Measurements from ENCODE around the gene ATP8B3. TPM values are rescaled to one million over a fixed set of nuclear protein-coding genes. Genes with fewer than 3 reads are reported as not detected.

The ATP8B3 gene
- total RNA-seq, 1 experiment from 2014 or later, result 9.6 TPM

DNA sequence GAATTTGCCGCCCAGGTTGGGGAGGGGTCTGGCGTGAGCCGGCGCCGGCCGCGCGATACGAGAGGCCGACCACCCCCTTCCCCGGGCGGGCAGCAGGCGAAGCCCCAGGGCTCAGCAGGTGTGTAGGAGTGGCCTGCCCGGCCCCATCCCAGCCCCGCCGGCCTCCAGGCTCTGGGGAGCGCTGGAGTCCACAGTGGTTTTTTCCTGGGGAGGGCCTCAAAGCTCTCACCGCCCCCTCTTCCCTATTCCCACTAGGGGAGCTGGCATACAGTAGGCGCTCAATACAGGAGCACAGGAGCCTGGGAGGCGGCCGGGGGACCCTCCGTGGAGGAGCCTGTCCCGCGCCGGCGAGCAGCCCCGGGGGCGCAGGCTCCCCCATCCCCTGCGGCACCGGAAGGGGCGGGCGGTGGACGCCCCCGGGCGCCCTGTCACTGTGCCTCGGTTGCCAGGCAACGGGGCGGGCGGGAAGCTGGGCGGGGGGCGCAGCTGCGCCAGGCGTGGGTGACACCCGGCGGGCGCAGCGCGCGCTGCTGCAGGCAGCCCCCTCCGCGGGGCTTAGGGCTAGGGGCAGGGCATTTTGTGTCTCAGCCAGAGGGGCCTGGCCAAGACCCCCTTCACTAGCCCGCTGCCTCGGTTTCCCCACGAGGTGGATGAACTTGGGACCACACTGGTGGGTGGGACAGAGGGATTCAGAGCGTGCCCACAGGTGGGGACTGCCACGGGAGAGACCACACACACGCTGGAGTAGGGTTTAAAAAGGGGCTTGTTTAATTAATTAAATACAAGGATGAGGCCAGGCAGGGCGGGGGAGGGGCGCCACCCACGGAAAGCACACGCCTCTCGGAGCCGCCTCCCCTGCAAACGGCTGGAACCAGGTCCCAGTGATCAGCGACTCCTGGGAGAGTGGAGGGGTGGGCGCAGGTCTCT lies 39.8 kb upstream of the ATP8B3 start:
- no peak overlapping the region for H4K5ac ChIP-seq (ENCODE audit: insufficient read length, low read depth, low read length)
- H3K18ac ChIP-seq (ENCODE audit: insufficient read length, low read depth, low read length), result no peak overlapping the region
- no peak overlapping the region for H3K4me2 ChIP-seq (ENCODE audit: insufficient read depth, insufficient read length, low read length)
- Mint-ChIP-seq H3K4me3 (no peak overlapping the region), H3K27ac (no peak overlapping the region), H3K36me3 (ENCODE audit: insufficient read depth in 1 of 3, low read depth in 3 of 3) (peaks cover 0 to 10% (median 0%) of the 10 kb centered on the region in 3 experiments; a peak in 2 of 7 replicates), H3K27me3 (ENCODE audit: low read depth) (no peaks in the 10 kb centered on the region), H3K9me3 (no peaks in the 10 kb centered on the region), H3K4me1 (peaks cover 21 to 46% of the 10 kb centered on the region in 2 experiments)
- peaks cover 8% of the 10 kb centered on the region for H3K79me1 ChIP-seq (ENCODE audit: insufficient read depth, low read depth, low read length, poor library complexity, severe bottlenecking)
- WGBS (ENCODE audit: extremely low coverage, insufficient read length, low lambda C conversion rate), result no CpG with 5 or more reads among the region's 66 CpGs
- no peak overlapping the region for H2BK15ac ChIP-seq (ENCODE audit: low read depth, low read length)
- H3K79me2 ChIP-seq (ENCODE audit: insufficient read depth, low read length), result peaks cover 10% of the 10 kb centered on the region; the same call in 1 of the 2 replicates
- H3T11ph ChIP-seq (ENCODE audit: low read length), result no peak overlapping the region
- no peak overlapping the region for H3K9ac ChIP-seq (ENCODE audit: extremely low read depth, insufficient read length, low read length)
- H3K23ac ChIP-seq (ENCODE audit: insufficient read length, low read depth, low read length), result no peak overlapping the region
- no peaks in the 10 kb centered on the region for H3K27me3 ChIP-seq (ENCODE audit: insufficient read depth, low read length)
- DNase-seq, result no peak
- no peak overlapping the region for H3K14ac ChIP-seq (ENCODE audit: insufficient read depth, low read length)
- no peak overlapping the region for H4K8ac ChIP-seq (replicated peaks; ENCODE audit: insufficient read length, low read depth, low read length)
- H3K23me2 ChIP-seq (ENCODE audit: insufficient read length, low read depth, low read length, poor library complexity, severe bottlenecking), result peaks cover 7% of the 10 kb centered on the region
- TF ChIP-seq CTCF (conservative IDR thresholded peaks at IDR 0.05), result no peak
- no peak overlapping the region for H3K56ac ChIP-seq (ENCODE audit: insufficient read length, low read depth, low read length)
- H2BK12ac ChIP-seq (ENCODE audit: insufficient read length, low read depth, low read length), result no peak overlapping the region
- H3K4ac ChIP-seq (ENCODE audit: low read depth, low read length), result no peak overlapping the region
- no peak overlapping the region for H2BK120ac ChIP-seq (ENCODE audit: low read depth, low read length, poor library complexity, severe bottlenecking)
- H4K20me1 ChIP-seq (ENCODE audit: control insufficient read depth, insufficient read depth, insufficient read length), result peaks cover 5% of the 10 kb centered on the region
- no peak overlapping the region for H3K27ac ChIP-seq (ENCODE audit: insufficient read length, low read depth, low read length)
- H2BK20ac ChIP-seq (ENCODE audit: low read depth, low read length, poor library complexity, severe bottlenecking), result no peak overlapping the region
- H2AFZ ChIP-seq (ENCODE audit: low read length), result no peak overlapping the region
- no peak overlapping the region for H2AK5ac ChIP-seq (ENCODE audit: insufficient read length, low read length)
- peaks cover 5% of the 10 kb centered on the region; the same call in 1 of the 2 replicates for H3K4me1 ChIP-seq (ENCODE audit: insufficient read depth, low read length)
- H3K9me3 ChIP-seq (ENCODE audit: control insufficient read depth, low read depth, low read length), result no peaks in the 10 kb centered on the region
- H2BK5ac ChIP-seq (ENCODE audit: insufficient read length, low read length), result no peak overlapping the region
- H4K91ac ChIP-seq (ENCODE audit: insufficient read length, low read depth, low read length), result no peak overlapping the region

Data from H9 (cell line).